ENCODE results near the gene TMCO1. TPM values are rescaled to one million over a fixed set of nuclear protein-coding genes. Genes with fewer than 3 reads are reported as not detected.

Gene TMCO1
- 115 and 119 TPM in 2 replicates for total RNA-seq

GRCh38 chr1:165768513-165769394 lies at the start of gene TMCO1:
TMCO1 (minus strand) TSS chr1:165768868; CDS start chr1:165768751, 117 bp downstream.

GRCh38 chr1:165697881-165698760 lies 70.5 kb downstream of the TMCO1 start, which contains the start of gene ALDH9A1:
ALDH9A1 (minus strand) TSS chr1:165698562; CDS start chr1:165698558, 4 bp downstream.

Other genes with a start within 250 kb of the TMCO1 start
- gene LRRC52, start 224.9 kb downstream of the TMCO1 start, total RNA-seq, result not detected in 2 replicates
- gene MGST3, start 137.6 kb downstream of the TMCO1 start, total RNA-seq, result 157 and 195 TPM in 2 replicates
- gene ALDH9A1, start 70.3 kb downstream of the TMCO1 start, total RNA-seq, result 106 and 119 TPM in 2 replicates
- 35.3 and 44.4 TPM in 2 replicates for gene UCK2, start 58.7 kb upstream of the TMCO1 start, total RNA-seq